DND-41 (cell line): ENCODE measurements around the gene MYOF.

Experiments used
- CTCF ChIP-seq: IDR thresholded peaks from 2 replicates; pipeline ENCODE4 v1.5.1; 2012; ENCODE audit warnings: borderline replicate concordance, low read length, moderate library complexity, mild to moderate bottlenecking; ENCODE audit not compliant: poor library complexity, severe bottlenecking; ENCODE audit errors: extremely low read depth
- EZH2 ChIP-seq: IDR thresholded peaks from 3 replicates; pipeline ENCODE4 v1.6.1; 2012; ENCODE audit warnings: borderline replicate concordance, low read depth, mild to moderate bottlenecking, moderate library complexity, low read length, inconsistent platforms; ENCODE audit not compliant: severe bottlenecking

DNA sequence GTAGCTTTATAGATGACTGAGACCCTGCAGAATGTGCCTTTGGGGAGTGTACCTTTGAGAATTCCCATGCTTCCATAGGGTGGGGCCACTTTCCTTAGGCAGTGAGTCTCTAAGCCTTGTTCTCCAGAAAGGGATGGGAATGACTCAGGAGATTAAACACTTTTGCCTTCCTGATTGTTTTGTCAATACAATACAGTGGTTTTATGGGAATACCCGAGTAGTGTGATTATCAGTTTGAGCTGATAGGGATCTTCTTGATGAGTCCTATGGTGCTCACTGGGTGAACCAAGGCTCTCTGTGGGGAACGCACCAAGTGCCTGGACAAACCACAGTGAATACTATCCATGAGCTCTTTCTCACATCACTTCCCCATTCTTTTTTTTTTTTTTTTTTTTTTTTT is 6.3 kb downstream of the MYOF start:
- no peak for TF ChIP-seq CTCF
- no peak for TF ChIP-seq EZH2
